Astrocyte (in vitro differentiated cells and primary cell): ENCODE results near the gene CDKAL1.

Experiments
- CTCF ChIP-seq: IDR thresholded peaks from 2 replicates; pipeline ENCODE4 v1.5.1; 2011; ENCODE audit warnings: low read depth, mild to moderate bottlenecking, inconsistent platforms, low read length, moderate library complexity; ENCODE audit not compliant: insufficient read depth
- EZH2 ChIP-seq: IDR thresholded peaks from 2 replicates; pipeline ENCODE4 v1.6.1; 2012; ENCODE audit warnings: mild to moderate bottlenecking, low read length, inconsistent platforms; ENCODE audit not compliant: insufficient read depth

GRCh38 chr6:20687494-20687893 lies 153.2 kb downstream of the CDKAL1 start:
- TF ChIP-seq EZH2 = no peak
- no peak for TF ChIP-seq CTCF
